Panc1 (cell line): ENCODE data around the gene OR8G5.

Source experiments
- POLR2AphosphoS5 ChIP-seq: IDR thresholded peaks from 2 replicates; pipeline ENCODE4 v1.6.1; 2012; ENCODE audit warnings: mild to moderate bottlenecking, low read depth, low read length, moderate library complexity
- TF ChIP-seq, protein P1 (sequence below): fragments of 450-650 bp; IDR thresholded peaks from 2 replicates; pipeline ENCODE4 v1.5.1; 2017; ENCODE audit warnings: mild to moderate bottlenecking
- TF ChIP-seq, protein P2 (sequence below), 2 experiments: IDR thresholded peaks; 2 replicates each; pipeline ENCODE4 v1.6.1; 2011 to 2012; ENCODE audit warnings: low read depth in 2 of 2, control low read depth in 1 of 2, low read length in 1 of 2, mild to moderate bottlenecking in 1 of 2, moderate library complexity in 1 of 2; ENCODE audit not compliant: insufficient read depth in 1 of 2

DNA sequence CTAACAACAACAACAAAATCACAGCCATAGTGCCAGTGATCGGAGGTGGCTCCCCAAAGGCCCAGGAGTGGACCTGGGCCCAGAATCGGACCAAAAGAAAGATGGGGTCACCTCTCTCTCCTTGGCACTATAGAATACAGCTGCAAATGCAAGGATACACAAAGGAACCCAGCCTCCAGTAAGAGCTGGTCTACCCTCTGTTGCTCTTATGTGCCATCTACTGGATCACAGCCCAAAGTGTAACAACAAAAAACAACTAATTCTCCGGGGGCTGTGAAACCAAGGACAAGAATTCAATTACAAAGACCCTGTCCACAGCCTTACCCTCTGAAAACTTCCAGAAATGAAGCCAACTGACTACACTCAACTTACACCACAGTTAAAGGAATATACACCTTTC, 21.6 kb downstream of the OR8G5 start:
- TF ChIP-seq POLR2AphosphoS5 = no peak
- TF ChIP-seq, protein P1, sequence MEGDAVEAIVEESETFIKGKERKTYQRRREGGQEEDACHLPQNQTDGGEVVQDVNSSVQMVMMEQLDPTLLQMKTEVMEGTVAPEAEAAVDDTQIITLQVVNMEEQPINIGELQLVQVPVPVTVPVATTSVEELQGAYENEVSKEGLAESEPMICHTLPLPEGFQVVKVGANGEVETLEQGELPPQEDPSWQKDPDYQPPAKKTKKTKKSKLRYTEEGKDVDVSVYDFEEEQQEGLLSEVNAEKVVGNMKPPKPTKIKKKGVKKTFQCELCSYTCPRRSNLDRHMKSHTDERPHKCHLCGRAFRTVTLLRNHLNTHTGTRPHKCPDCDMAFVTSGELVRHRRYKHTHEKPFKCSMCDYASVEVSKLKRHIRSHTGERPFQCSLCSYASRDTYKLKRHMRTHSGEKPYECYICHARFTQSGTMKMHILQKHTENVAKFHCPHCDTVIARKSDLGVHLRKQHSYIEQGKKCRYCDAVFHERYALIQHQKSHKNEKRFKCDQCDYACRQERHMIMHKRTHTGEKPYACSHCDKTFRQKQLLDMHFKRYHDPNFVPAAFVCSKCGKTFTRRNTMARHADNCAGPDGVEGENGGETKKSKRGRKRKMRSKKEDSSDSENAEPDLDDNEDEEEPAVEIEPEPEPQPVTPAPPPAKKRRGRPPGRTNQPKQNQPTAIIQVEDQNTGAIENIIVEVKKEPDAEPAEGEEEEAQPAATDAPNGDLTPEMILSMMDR = no peak
- TF ChIP-seq, protein P2, sequence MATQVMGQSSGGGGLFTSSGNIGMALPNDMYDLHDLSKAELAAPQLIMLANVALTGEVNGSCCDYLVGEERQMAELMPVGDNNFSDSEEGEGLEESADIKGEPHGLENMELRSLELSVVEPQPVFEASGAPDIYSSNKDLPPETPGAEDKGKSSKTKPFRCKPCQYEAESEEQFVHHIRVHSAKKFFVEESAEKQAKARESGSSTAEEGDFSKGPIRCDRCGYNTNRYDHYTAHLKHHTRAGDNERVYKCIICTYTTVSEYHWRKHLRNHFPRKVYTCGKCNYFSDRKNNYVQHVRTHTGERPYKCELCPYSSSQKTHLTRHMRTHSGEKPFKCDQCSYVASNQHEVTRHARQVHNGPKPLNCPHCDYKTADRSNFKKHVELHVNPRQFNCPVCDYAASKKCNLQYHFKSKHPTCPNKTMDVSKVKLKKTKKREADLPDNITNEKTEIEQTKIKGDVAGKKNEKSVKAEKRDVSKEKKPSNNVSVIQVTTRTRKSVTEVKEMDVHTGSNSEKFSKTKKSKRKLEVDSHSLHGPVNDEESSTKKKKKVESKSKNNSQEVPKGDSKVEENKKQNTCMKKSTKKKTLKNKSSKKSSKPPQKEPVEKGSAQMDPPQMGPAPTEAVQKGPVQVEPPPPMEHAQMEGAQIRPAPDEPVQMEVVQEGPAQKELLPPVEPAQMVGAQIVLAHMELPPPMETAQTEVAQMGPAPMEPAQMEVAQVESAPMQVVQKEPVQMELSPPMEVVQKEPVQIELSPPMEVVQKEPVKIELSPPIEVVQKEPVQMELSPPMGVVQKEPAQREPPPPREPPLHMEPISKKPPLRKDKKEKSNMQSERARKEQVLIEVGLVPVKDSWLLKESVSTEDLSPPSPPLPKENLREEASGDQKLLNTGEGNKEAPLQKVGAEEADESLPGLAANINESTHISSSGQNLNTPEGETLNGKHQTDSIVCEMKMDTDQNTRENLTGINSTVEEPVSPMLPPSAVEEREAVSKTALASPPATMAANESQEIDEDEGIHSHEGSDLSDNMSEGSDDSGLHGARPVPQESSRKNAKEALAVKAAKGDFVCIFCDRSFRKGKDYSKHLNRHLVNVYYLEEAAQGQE (IDR thresholded peaks at IDR 0.05; ENCODE audit: insufficient read depth in 1 of 2, low read depth in 2 of 2, low read length in 1 of 2) = no peak
